OCI-LY3 (cell line): ENCODE measurements around the gene SDE2.
"Not testable (repeated sequence)": the region's sequence is repeated elsewhere in the genome, so short reads cannot be mapped to it uniquely, and the experiment has no call there.

Source experiments
- H2AFZ ChIP-seq: fragments of 200-600, 300-600 bp; shearing (Covaris generic); 2 replicates; pipeline ENCODE4 v1.6.0; 2014; ENCODE audit warnings: antibody characterized with exemption, low read depth, low read length
- H3K27ac ChIP-seq: fragments of 200-600, 300-600 bp; sonication (generic); 2 replicates; pipeline ENCODE4 v1.5.1; 2014; ENCODE audit warnings: mild to moderate bottlenecking, low read length, moderate library complexity, mixed read lengths
- H3K27me3 ChIP-seq: fragments of 200-600, 300-600 bp; sonication (generic); 2 replicates; pipeline ENCODE4 v1.6.1; 2014; ENCODE audit warnings: low read depth, low read length, mixed read lengths
- H3K36me3 ChIP-seq: fragments of 200-600, 300-600 bp; sonication (generic); replicated peaks from 2 replicates; pipeline ENCODE3; 2014; ENCODE audit warnings: low read depth, low read length, mixed read lengths
- H3K4me1 ChIP-seq: fragments of 300-600, 200-600 bp; sonication (generic); 2 replicates; pipeline ENCODE4 v1.6.1; 2014; ENCODE audit warnings: low read length, mixed read lengths
- H3K4me2 ChIP-seq: fragments of 200-600, 300-600 bp; sonication (generic); 2 replicates; pipeline ENCODE4 v1.6.1; 2014; ENCODE audit warnings: low read length, mixed read lengths
- H3K4me3 ChIP-seq: fragments of 300-600, 200-600 bp; sonication (generic); 2 replicates; pipeline ENCODE4 v1.5.1; 2014; ENCODE audit warnings: antibody characterized with exemption, mild to moderate bottlenecking, low read length, moderate library complexity
- H3K79me2 ChIP-seq: fragments of 300-600, 200-600 bp; shearing (Covaris generic); 2 replicates; pipeline ENCODE4 v1.6.1; 2014; ENCODE audit warnings: mild to moderate bottlenecking, low read length, mixed read lengths
- H3K9ac ChIP-seq: fragments of 300-600, 200-600 bp; shearing (Covaris generic); 2 replicates; pipeline ENCODE4 v1.6.0; 2014; ENCODE audit warnings: mild to moderate bottlenecking, low read length, moderate library complexity
- H3K9me3 ChIP-seq: fragments of 200-600, 300-600 bp; shearing (Covaris generic); 2 replicates; pipeline ENCODE4 v1.6.1; 2014; ENCODE audit warnings: low read length, mixed read lengths; ENCODE audit not compliant: insufficient read depth
- H4K20me1 ChIP-seq: fragments of 200-600, 300-600 bp; sonication (generic); 2 replicates; pipeline ENCODE4 v1.6.1; 2016; ENCODE audit warnings: low read length, mixed read lengths; ENCODE audit not compliant: insufficient read depth
- CTCF ChIP-seq: fragments of 200-600, 300-600 bp; sonication (generic); IDR thresholded peaks from 2 replicates; pipeline ENCODE4 v1.5.1; 2014; ENCODE audit warnings: antibody characterized with exemption, low read length, low read depth
- EZH2phosphoT487 ChIP-seq: fragments of 200-600 bp; shearing (Covaris generic); IDR thresholded peaks from 2 replicates; pipeline ENCODE4 v1.6.1; 2018; ENCODE audit warnings: antibody characterized with exemption, mixed run types, low read depth

SDE2 gene

GRCh38 chr1:225936523-225936922 lies 62.6 kb downstream of the SDE2 start:
- Histone ChIP-seq H3K27me3 (no peaks in the 10 kb centered on the region), H3K4me2 (no peak overlapping the region), H3K9me3 (no peaks in the 10 kb centered on the region), H4K20me1 (no peaks in the 10 kb centered on the region), H3K79me2 (no peaks in the 10 kb centered on the region), H3K4me1 (no peaks in the 10 kb centered on the region), H3K4me3 (no peak overlapping the region), H3K9ac (no peak overlapping the region), H3K27ac (no peak overlapping the region), H2AFZ (0 out of 2 replicates have a peak overlapping the region, but pooled peaks have one; percentile 19), H3K36me3 (no peaks in the 10 kb centered on the region)
- no peak for TF ChIP-seq CTCF

- not testable (repeated sequence) for H3K4me1 ChIP-seq, H3K9me3 ChIP-seq, H3K36me3 ChIP-seq, H2AFZ ChIP-seq, H4K20me1 ChIP-seq, H3K27ac ChIP-seq, H3K4me2 ChIP-seq, H3K9ac ChIP-seq, H3K79me2 ChIP-seq, H3K4me3 ChIP-seq, H3K27me3 ChIP-seq
These were observed 63.1 kb downstream of the SDE2 start for GRCh38 chr1:225936086-225936485.

GRCh38 chr1:225934711-225935110 lies 64.4 kb downstream of the SDE2 start:
- H3K9me3 ChIP-seq: no peaks in the 10 kb centered on the region
- no peak overlapping the region for H3K27ac ChIP-seq
- no peaks in the 10 kb centered on the region for H3K27me3 ChIP-seq
- no peak for TF ChIP-seq CTCF
- no peak for TF ChIP-seq EZH2phosphoT487
- no peaks in the 10 kb centered on the region for H3K79me2 ChIP-seq
- H4K20me1 ChIP-seq: no peaks in the 10 kb centered on the region
- H3K36me3 ChIP-seq: no peaks in the 10 kb centered on the region
- no peak overlapping the region for H3K9ac ChIP-seq
- no peak overlapping the region for H3K4me2 ChIP-seq
- no peak overlapping the region for H3K4me3 ChIP-seq
- H2AFZ ChIP-seq: no peak overlapping the region
- H3K4me1 ChIP-seq: no peaks in the 10 kb centered on the region

GRCh38 chr1:225933072-225933471 lies 66.1 kb downstream of the SDE2 start:
- H3K4me1 ChIP-seq: no peaks in the 10 kb centered on the region
- no peaks in the 10 kb centered on the region for H3K79me2 ChIP-seq
- no peak overlapping the region for H3K27ac ChIP-seq
- H3K4me2 ChIP-seq: no peak overlapping the region
- H3K4me3 ChIP-seq: no peak overlapping the region
- H3K9me3 ChIP-seq: no peaks in the 10 kb centered on the region
- no peak overlapping the region for H2AFZ ChIP-seq
- no peak for TF ChIP-seq CTCF
- TF ChIP-seq EZH2phosphoT487: no peak
- no peaks in the 10 kb centered on the region for H3K36me3 ChIP-seq
- no peak overlapping the region for H3K9ac ChIP-seq
- H3K27me3 ChIP-seq: no peaks in the 10 kb centered on the region
- no peaks in the 10 kb centered on the region for H4K20me1 ChIP-seq
